Skeletal muscle tissue (tissue), 4 donors: Measurements from ENCODE around the gene DLG2. TPM values are rescaled to one million over a fixed set of nuclear protein-coding genes. Genes with fewer than 3 reads are reported as not detected.

Experiments used
- H3K27ac ChIP-seq: one replicate; pipeline ENCODE4 v1.7.0; 2013; ENCODE audit warnings: mild to moderate bottlenecking, low read depth, low read length, inconsistent platforms
- H3K27me3 ChIP-seq, 3 donors: one replicate each; pipeline ENCODE4 v1.7.0; 2013; ENCODE audit warnings: low read length in 3 of 3; ENCODE audit not compliant: control insufficient read depth in 3 of 3, insufficient read depth in 3 of 3
- H3K36me3 ChIP-seq, 3 donors: one replicate each; pipeline ENCODE4 v1.7.0; 2013; ENCODE audit warnings: low read length in 3 of 3; ENCODE audit not compliant: control insufficient read depth in 3 of 3, insufficient read depth in 3 of 3
- H3K4me1 ChIP-seq, 3 donors: one replicate each; pipeline ENCODE4 v1.7.0; 2013; ENCODE audit warnings: low read length in 3 of 3, mild to moderate bottlenecking in 3 of 3; ENCODE audit not compliant: control insufficient read depth in 3 of 3, insufficient read depth in 3 of 3
- H3K4me3 ChIP-seq, 3 donors: one replicate each; pipeline ENCODE4 v1.7.0; 2013; ENCODE audit warnings: low read length in 3 of 3
- H3K9ac ChIP-seq, 3 donors: one replicate each; pipeline ENCODE4 v1.7.0; 2013; ENCODE audit warnings: low read length in 3 of 3, mild to moderate bottlenecking in 3 of 3, moderate library complexity in 2 of 3, low read depth in 1 of 3
- H3K9me3 ChIP-seq, 3 donors: one replicate each; pipeline ENCODE4 v1.7.0; 2013; ENCODE audit warnings: low read length in 3 of 3; ENCODE audit not compliant: control insufficient read depth in 3 of 3
- total RNA-seq: library from RNA; depleted of rRNA; stranded (reverse); fragments of >200 nt; gene quantifications from one replicate; pipeline ENCODE4 v1.2.3, GENCODE V29; 2014
- donor health status: Osteomylitis.

The DLG2 gene
- total RNA-seq, 1 donor from 2014 or later: 18.3 TPM

DNA sequence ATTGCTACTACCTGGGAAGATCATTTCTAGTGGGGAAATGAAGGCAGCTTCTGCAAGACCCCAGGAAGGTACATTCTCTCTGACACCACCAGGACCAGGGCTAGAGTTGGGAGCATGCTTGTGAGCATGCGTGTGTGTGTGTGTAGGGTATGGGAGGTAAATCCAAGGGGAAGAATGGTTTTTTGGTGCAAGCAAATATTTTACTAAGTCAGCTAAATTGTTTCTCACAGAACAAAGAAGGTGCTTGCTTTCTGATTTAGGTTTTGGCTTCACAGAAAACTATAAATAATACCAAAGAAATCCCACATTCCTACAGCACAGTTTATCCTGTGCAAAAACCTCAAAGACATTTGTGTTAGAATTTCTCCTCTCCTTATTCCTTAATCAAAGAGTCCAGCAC is 1996.9 kb downstream of the DLG2 start:
- Histone ChIP-seq H3K9ac (no peak overlapping the region), H3K4me3 (no peak overlapping the region), H3K4me1 (no peaks in the 10 kb centered on the region), H3K9me3 (no peaks in the 10 kb centered on the region), H3K36me3 (no peaks in the 10 kb centered on the region), H3K27ac (no peak overlapping the region), H3K27me3 (no peaks in the 10 kb centered on the region)

DNA sequence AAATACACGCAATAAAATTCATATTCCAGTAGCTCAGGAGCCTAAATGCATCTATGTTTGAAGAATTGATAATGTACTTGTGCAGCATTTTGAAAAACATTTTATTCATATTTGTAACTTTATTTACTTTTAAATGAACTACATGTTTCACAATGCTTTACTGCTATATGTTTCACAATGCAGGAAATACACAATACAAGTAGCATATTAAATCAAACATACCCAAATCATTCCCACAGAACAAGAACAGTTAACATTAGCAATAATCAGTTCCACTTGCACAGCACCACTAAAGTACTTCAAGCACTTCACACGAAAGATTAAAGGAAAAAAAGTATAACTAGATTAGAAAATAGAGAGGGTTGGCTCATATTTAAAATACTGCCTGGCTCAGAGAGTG is 1997.4 kb downstream of the DLG2 start:
- H3K9me3 ChIP-seq: no peaks in the 10 kb centered on the region
- H3K4me3 ChIP-seq: no peak overlapping the region
- no peaks in the 10 kb centered on the region for H3K4me1 ChIP-seq
- H3K27me3 ChIP-seq: no peaks in the 10 kb centered on the region
- H3K27ac ChIP-seq: no peak overlapping the region
- no peak overlapping the region for H3K9ac ChIP-seq
- no peaks in the 10 kb centered on the region for H3K36me3 ChIP-seq

DNA sequence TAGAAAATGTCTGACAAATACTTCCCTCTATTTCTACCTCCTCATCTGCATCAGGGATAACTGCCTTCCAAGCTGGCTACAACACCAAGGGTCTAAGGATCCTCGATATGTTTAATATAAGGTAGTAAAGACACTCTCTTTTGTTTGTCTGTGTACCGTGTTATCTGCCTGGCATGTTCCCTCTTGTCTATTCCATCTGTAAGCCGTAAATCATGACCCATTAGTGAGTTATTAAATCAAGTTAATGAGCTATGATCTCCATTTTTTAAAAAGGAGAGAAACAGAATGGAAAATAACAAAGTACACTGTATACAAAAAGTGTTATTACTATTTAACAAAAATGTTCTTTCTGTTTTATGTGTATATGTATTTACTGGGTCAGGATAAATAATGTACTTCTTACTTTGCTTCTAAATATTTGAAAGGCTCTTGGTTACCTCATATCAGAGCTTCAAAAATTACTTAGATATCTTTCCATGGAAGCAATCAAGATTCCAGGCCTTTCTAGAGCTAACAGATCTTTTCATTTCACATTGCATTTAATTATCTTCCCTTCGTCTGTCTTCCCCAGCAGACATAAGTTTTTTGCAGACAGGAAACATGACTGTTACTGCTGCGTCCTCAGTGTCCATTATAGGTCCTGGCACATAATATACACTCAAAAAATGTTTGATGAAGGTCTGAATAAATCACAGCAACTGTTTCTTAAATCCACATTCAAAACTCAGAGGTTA is 1998.4 kb downstream of the DLG2 start:
- Histone ChIP-seq H3K36me3 (no peaks in the 10 kb centered on the region), H3K9me3 (no peaks in the 10 kb centered on the region), H3K9ac (no peak overlapping the region), H3K27ac (no peak overlapping the region), H3K27me3 (no peaks in the 10 kb centered on the region), H3K4me1 (no peaks in the 10 kb centered on the region), H3K4me3 (no peak overlapping the region)

DNA sequence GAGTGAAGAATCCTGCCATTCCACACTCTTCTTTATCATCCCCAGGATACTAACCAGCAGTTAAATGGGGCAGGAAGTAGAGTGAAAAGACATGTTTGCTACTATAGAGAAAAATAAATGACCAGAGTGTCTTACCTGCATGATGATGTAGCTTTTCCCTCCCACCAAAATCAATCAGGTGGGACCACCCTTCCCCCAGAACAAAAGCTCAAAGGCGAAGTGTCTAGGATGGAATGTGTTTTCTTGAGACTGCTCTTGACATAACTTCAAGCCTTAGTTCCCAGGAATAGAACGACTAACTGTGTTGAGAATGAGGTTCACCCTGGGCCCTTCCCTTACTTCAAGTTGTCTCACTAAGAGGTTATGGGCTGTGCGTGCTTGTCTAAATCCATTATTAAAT is 2001.8 kb downstream of the DLG2 start:
- H3K27me3 ChIP-seq: no peaks in the 10 kb centered on the region
- no peak overlapping the region for H3K4me3 ChIP-seq
- no peak overlapping the region for H3K9ac ChIP-seq
- no peak overlapping the region for H3K27ac ChIP-seq
- no peaks in the 10 kb centered on the region for H3K4me1 ChIP-seq
- no peaks in the 10 kb centered on the region for H3K9me3 ChIP-seq
- H3K36me3 ChIP-seq: no peaks in the 10 kb centered on the region

GRCh38 chr11:83617671-83618070 is 2009.5 kb downstream of the DLG2 start:
- Histone ChIP-seq H3K36me3 (no peaks in the 10 kb centered on the region), H3K9ac (no peak overlapping the region), H3K27ac (no peak overlapping the region), H3K9me3 (no peaks in the 10 kb centered on the region), H3K4me1 (no peaks in the 10 kb centered on the region), H3K4me3 (no peak overlapping the region), H3K27me3 (no peaks in the 10 kb centered on the region)

DNA sequence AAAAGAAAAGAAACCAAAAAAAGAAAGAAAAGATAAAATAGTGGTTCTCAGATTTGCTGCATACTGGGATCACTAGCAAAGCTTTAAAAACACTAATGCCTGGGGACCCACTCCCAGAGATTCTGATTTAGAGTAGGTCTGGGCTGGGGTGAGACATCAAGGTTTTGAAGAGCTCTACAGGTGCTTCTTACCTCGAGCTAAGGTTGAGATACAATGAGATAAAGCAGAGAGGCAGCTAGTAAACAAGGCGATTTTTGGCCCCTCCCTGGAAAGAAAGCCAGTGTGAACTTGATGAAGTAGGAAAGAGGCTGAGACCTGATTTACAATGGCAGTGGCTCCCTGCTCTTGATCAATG is 2013.4 kb downstream of the DLG2 start:
- no peaks in the 10 kb centered on the region for H3K27me3 ChIP-seq
- H3K9ac ChIP-seq: no peak overlapping the region

DNA sequence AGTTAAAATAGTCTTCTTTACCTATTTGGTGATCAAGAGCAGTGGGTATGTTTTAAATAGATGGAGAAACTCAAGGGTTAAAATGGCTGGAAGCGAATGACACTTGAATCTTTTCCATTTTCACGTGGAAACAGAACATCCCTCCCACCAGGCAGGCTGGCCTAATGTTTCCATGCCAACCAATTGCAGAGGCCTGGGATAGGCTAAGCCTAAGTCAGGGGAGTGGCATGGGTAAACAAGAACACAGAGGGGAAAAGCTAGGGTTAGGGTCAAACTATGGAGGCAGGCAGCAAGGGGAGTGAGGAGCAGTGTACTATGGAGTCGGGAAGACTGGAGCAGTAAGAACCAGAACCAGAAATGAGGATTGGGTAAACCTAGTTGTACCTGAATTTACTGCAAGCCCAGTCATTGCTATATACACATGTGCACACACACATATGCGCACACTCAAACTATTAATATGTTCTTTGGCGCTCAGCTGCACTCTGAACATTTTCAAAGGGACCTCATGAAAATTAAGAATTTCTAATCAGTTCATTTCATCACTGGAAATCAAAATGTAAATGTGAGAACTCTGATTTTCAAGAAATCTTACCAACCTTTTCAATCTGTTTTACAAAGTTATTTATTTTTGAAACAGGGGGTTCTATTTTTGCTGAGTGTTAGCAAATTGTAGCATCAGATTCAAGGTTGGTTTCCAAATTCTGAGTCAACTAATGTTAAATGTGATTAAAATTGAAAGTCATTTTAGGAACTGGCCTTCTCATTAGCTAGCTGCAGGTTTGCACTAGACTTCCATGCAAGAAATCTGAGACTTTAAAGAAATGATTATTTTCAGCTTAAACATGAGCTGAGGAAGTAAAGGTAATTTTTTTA is 2014.0 kb downstream of the DLG2 start:
- Histone ChIP-seq H3K4me3 (no peak overlapping the region), H3K9ac (no peak overlapping the region), H3K27ac (no peak overlapping the region), H3K9me3 (no peaks in the 10 kb centered on the region), H3K27me3 (no peaks in the 10 kb centered on the region), H3K4me1 (no peaks in the 10 kb centered on the region), H3K36me3 (no peaks in the 10 kb centered on the region)

More for the DNA sequence above, 2013.4 kb downstream of the DLG2 start:
- no peak overlapping the region for H3K4me3 ChIP-seq
- no peak overlapping the region for H3K27ac ChIP-seq
- H3K36me3 ChIP-seq: no peaks in the 10 kb centered on the region
- H3K4me1 ChIP-seq: no peaks in the 10 kb centered on the region
- no peaks in the 10 kb centered on the region for H3K9me3 ChIP-seq

GRCh38 chr11:83611600-83611999 is 2015.5 kb downstream of the DLG2 start:
- Histone ChIP-seq H3K36me3 (no peaks in the 10 kb centered on the region), H3K9ac (no peak overlapping the region), H3K4me3 (no peak overlapping the region)

GRCh38 chr11:83611031-83611430 is 2016.1 kb downstream of the DLG2 start:
- H3K4me3 ChIP-seq: no peak overlapping the region
- no peaks in the 10 kb centered on the region for H3K9me3 ChIP-seq
- H3K36me3 ChIP-seq: no peaks in the 10 kb centered on the region
- H3K9ac ChIP-seq: no peak overlapping the region
- H3K27ac ChIP-seq: no peak overlapping the region
- H3K27me3 ChIP-seq: no peaks in the 10 kb centered on the region
- no peaks in the 10 kb centered on the region for H3K4me1 ChIP-seq

More at GRCh38 chr11:83611600-83611999, 2015.5 kb downstream of the DLG2 start:
- no peak overlapping the region for H3K27ac ChIP-seq
- no peaks in the 10 kb centered on the region for H3K27me3 ChIP-seq
- H3K4me1 ChIP-seq: no peaks in the 10 kb centered on the region
- no peaks in the 10 kb centered on the region for H3K9me3 ChIP-seq

DNA sequence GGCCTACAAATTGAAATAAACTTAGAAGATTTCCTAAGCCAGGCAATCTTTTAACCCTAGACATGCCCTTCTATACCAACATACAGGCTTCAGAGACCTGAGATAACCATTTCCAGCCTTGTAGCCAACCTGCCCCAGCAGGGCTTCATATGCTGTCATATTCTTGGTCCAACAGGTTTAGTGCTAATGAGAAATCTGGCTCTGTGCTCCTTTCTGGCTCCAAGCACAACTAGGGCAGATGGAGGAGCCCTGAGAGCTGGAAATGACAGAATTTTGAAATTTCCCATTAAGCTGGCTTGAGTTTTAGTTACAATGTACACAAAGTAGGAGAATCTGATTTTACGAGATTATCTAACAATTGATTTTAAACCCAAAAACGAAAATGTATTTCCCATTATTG is 2018.0 kb downstream of the DLG2 start:
- Histone ChIP-seq H3K9ac (no peak overlapping the region), H3K4me1 (no peaks in the 10 kb centered on the region), H3K9me3 (no peaks in the 10 kb centered on the region), H3K4me3 (no peak overlapping the region), H3K36me3 (no peaks in the 10 kb centered on the region), H3K27ac (no peak overlapping the region), H3K27me3 (no peaks in the 10 kb centered on the region)
